SK-N-SH (cell line): ENCODE results near the gene SNCAIP. TPM values are rescaled to one million over a fixed set of nuclear protein-coding genes. Genes with fewer than 3 reads are reported as not detected.

Source experiments
- CTCF ChIA-PET: fragments of 300-600, 350-600 bp; formaldehyde crosslinking; extraction: SDS; loops from one replicate; lab custom pipeline; 2021; lab: Yijun Ruan, JAX
- POLR2A ChIA-PET: fragments of 350-600 bp; sonication (Branson Sonifier 250); formaldehyde crosslinking; extraction: SDS; loops from one replicate; lab custom pipeline; 2020; ENCODE audit warnings: antibody characterized with exemption, inconsistent platforms; lab: Yijun Ruan, JAX
- DNase-seq: peaks from one replicate; pipeline ENCODE4 v3.0.0; 2012
- H2AFZ ChIP-seq: fragments of 200-600 bp; sonication (generic); 2 replicates; pipeline ENCODE4 v1.8.1; 2016; ENCODE audit warnings: antibody characterized with exemption, mild to moderate bottlenecking, low read depth
- H3F3A ChIP-seq: fragments of 200-600 bp; sonication (generic); replicated peaks from 2 replicates; pipeline ENCODE3; 2016; ENCODE audit warnings: antibody characterized with exemption, mild to moderate bottlenecking; ENCODE audit not compliant: insufficient read depth
- H3K27ac ChIP-seq, 2 experiments: fragments of 200-500 bp in 1 of 2; fragments of 200-600 bp in 1 of 2; sonication (Bioruptor generic) in 1 of 2; sonication (generic), shearing (Covaris generic) in 1 of 2; 2 replicates each; pipeline versions ENCODE4 v1.5.1 to v1.6.1; 2014 to 2016; ENCODE audit warnings: low read depth in 2 of 2, inconsistent platforms in 1 of 2, low read length in 1 of 2, mild to moderate bottlenecking in 1 of 2, mixed read lengths in 1 of 2
- H3K27me3 ChIP-seq: fragments of 200-600 bp; sonication (generic), shearing (Covaris generic); 2 replicates; pipeline ENCODE4 v1.6.1; 2016; ENCODE audit warnings: mixed run types; ENCODE audit not compliant: insufficient read depth
- H3K36me3 ChIP-seq, 2 experiments: fragments of 200-500 bp in 1 of 2; fragments of 200-600 bp in 1 of 2; sonication (Bioruptor generic) in 1 of 2; sonication (generic) in 1 of 2; replicated peaks in 1 of 2; 2 replicates each; pipeline versions ENCODE3 to v1.5.1; 2014 to 2016; ENCODE audit warnings: low read length in 1 of 2, mild to moderate bottlenecking in 1 of 2; ENCODE audit not compliant: insufficient read depth in 2 of 2, control insufficient read depth in 1 of 2
- H3K4me1 ChIP-seq, 2 experiments: fragments of 200-500 bp in 1 of 2; fragments of 200-600 bp in 1 of 2; sonication (Bioruptor generic) in 1 of 2; sonication (generic), shearing (Covaris generic) in 1 of 2; 2 replicates each; pipeline versions ENCODE4 v1.5.1 to v1.6.1; 2014 to 2016; ENCODE audit warnings: low read depth in 1 of 2, low read length in 1 of 2, mixed run types in 1 of 2; ENCODE audit not compliant: insufficient read depth in 2 of 2, control insufficient read depth in 1 of 2
- H3K4me2 ChIP-seq: fragments of 200-600 bp; sonication (generic), shearing (Covaris generic); 2 replicates; pipeline ENCODE4 v1.6.1; 2017; ENCODE audit warnings: mixed run types
- H3K4me3 ChIP-seq, 2 experiments: fragments of 200-500 bp in 1 of 2; fragments of 200-600 bp in 1 of 2; sonication (Bioruptor generic) in 1 of 2; sonication (generic), shearing (Covaris generic) in 1 of 2; 2 replicates each; pipeline versions ENCODE4 v1.5.1 to v1.8.1; 2014 to 2016; ENCODE audit warnings: low read depth in 2 of 2, inconsistent platforms in 1 of 2, low read length in 1 of 2, mild to moderate bottlenecking in 1 of 2, mixed read lengths in 1 of 2, moderate library complexity in 1 of 2
- H3K79me2 ChIP-seq: fragments of 200-600 bp; sonication (generic); 2 replicates; pipeline ENCODE4 v1.8.1; 2017; ENCODE audit warnings: mild to moderate bottlenecking; ENCODE audit not compliant: insufficient read depth
- H3K9ac ChIP-seq: fragments of 200-600 bp; sonication (generic); 2 replicates; pipeline ENCODE4 v1.6.1; 2017; ENCODE audit warnings: mixed run types
- H3K9me2 ChIP-seq: fragments of 200-600 bp; sonication (generic); 2 replicates; pipeline ENCODE4 v1.6.1; 2017; ENCODE audit warnings: mixed run types
- H3K9me3 ChIP-seq: fragments of 200-600 bp; sonication (generic); 2 replicates; pipeline ENCODE4 v1.6.1; 2017; ENCODE audit warnings: mixed run types, mild to moderate bottlenecking, moderate library complexity
- H4K20me1 ChIP-seq: fragments of 200-600 bp; sonication (generic); 2 replicates; pipeline ENCODE4 v1.6.1; 2017; ENCODE audit warnings: mild to moderate bottlenecking, mixed run types; ENCODE audit not compliant: insufficient read depth
- CHD2 ChIP-seq: fragments of 150-350 bp; IDR thresholded peaks from 2 replicates; pipeline ENCODE4 v1.6.1; 2018; ENCODE audit warnings: low read length; ENCODE audit not compliant: partially characterized antibody
- CTCF ChIP-seq: fragments of 200-600 bp; sonication (generic); IDR thresholded peaks from 2 replicates; pipeline ENCODE4 v1.6.1; 2017; ENCODE audit warnings: antibody characterized with exemption, mild to moderate bottlenecking, moderate library complexity
- FOSL2 ChIP-seq: IDR thresholded peaks from 2 replicates; pipeline ENCODE4 v1.4.0; 2012; ENCODE audit warnings: low read depth, mild to moderate bottlenecking, moderate library complexity, borderline replicate concordance
- FOXM1 ChIP-seq: IDR thresholded peaks from 2 replicates; pipeline ENCODE4 v1.4.0; 2012; ENCODE audit warnings: low read depth, mild to moderate bottlenecking
- GATA2 ChIP-seq: sonication (generic); formaldehyde crosslinking; IDR thresholded peaks from 2 replicates; pipeline ENCODE4 v1.5.0; 2020; ENCODE audit warnings: mild to moderate bottlenecking, missing genetic modification reagents
- JUND ChIP-seq: IDR thresholded peaks from 2 replicates; pipeline ENCODE4 v1.4.0; 2012
- MEF2A ChIP-seq: IDR thresholded peaks from 2 replicates; pipeline ENCODE4 v1.4.0; 2012; ENCODE audit warnings: low read depth, borderline replicate concordance
- NRF1 ChIP-seq: IDR thresholded peaks from 2 replicates; pipeline ENCODE4 v1.6.1; 2012; ENCODE audit warnings: low read depth, mild to moderate bottlenecking, low read length
- POLR2AphosphoS5 ChIP-seq: IDR thresholded peaks from 2 replicates; pipeline ENCODE4 v1.6.1; 2012; ENCODE audit warnings: low read depth, low read length
- RCOR1 ChIP-seq: fragments of 150-350 bp; IDR thresholded peaks from 2 replicates; pipeline ENCODE4 v1.6.1; 2017; ENCODE audit warnings: antibody characterized with exemption, low read length
- TEAD4 ChIP-seq: IDR thresholded peaks from 2 replicates; pipeline ENCODE4 v1.4.0; 2012; ENCODE audit warnings: mild to moderate bottlenecking, borderline replicate concordance; ENCODE audit not compliant: insufficient read depth
- USF2 ChIP-seq: fragments of 150-350 bp; IDR thresholded peaks from 2 replicates; pipeline ENCODE4 v1.6.1; 2017; ENCODE audit warnings: antibody characterized with exemption, low read length, low read depth, borderline replicate concordance
- ZBTB33 ChIP-seq: IDR thresholded peaks from 2 replicates; pipeline ENCODE4 v1.4.0; 2012; ENCODE audit warnings: low read depth, borderline replicate concordance
- WGBS: methylation state at CpG from one replicate; pipeline ENCODE4 v1.1.6; 2017; ENCODE audit warnings: low lambda C conversion rate; 5-methylcytosine and 5-hydroxymethylcytosine counted together
- polyA plus RNA-seq, 3 experiments: library from polyadenylated mRNA; depleted of rRNA; stranded (reverse); fragments of >200 nt; gene quantifications; 2 replicates each; pipeline ENCODE4 v1.2.3, GENCODE V29; 2012

The SNCAIP gene
- polyA plus RNA-seq, 1 of the 3 experiments (the other 2 are of a cell fraction): not detected

- Histone ChIP-seq H3K4me3 (no peak overlapping the region), H3K36me3 (no peaks in the 10 kb centered on the region), H3K9me3 (no peaks in the 10 kb centered on the region), H3F3A (no peaks in the 10 kb centered on the region), H3K9ac (no peak overlapping the region), H3K4me1 (peaks cover 0 to 5% of the 10 kb centered on the region in 2 experiments; a peak in 2 of 4 replicates), H4K20me1 (no peaks in the 10 kb centered on the region), H3K27ac (peak overlapping the region in 1 of 2 experiments; percentile 39; a peak in 1 of 4 replicates), H3K4me2 (no peak overlapping the region), H3K9me2 (no peaks in the 10 kb centered on the region), H3K79me2 (no peaks in the 10 kb centered on the region), H3K27me3 (no peaks in the 10 kb centered on the region), H2AFZ (no peak overlapping the region)
- TF ChIP-seq CHD2 (no peak), NRF1 (no peak), POLR2AphosphoS5 (no peak), USF2 (no peak), ZBTB33 (no peak), FOXM1 (no peak), GATA2 (CRISPR knock-in tag) (no peak), RCOR1 (no peak), JUND (no peak)
- ChIA-PET CTCF (interaction anchor here (0.9 to 1.3 kb wide), 2 partner anchors 46 to 162 kb away, joined by 3 to 4 read pairs; no protein-coding TSS in a partner anchor), POLR2A (no interaction called here)
- 37% methylated on average over 4 of the region's 4 CpGs for WGBS
- no peak for DNase-seq
Measured at GRCh38 chr5:122358372-122358979, 46.4 kb downstream of the SNCAIP start.

- no peak for TF ChIP-seq RCOR1
- TF ChIP-seq TEAD4: no peak
- no peak for TF ChIP-seq MEF2A
- no peak for TF ChIP-seq NRF1
- TF ChIP-seq USF2: no peak
- no peak for TF ChIP-seq CTCF
- TF ChIP-seq FOSL2: no peak
- Histone ChIP-seq H3K4me1 (peaks cover 0 to 2% of the 10 kb centered on the region in 2 experiments; a peak in 2 of 4 replicates), H2AFZ (no peak overlapping the region), H3F3A (no peaks in the 10 kb centered on the region), H3K9me2 (no peaks in the 10 kb centered on the region), H3K79me2 (no peaks in the 10 kb centered on the region), H3K27ac (no peak overlapping the region), H3K36me3 (no peaks in the 10 kb centered on the region), H3K4me3 (no peak overlapping the region), H3K4me2 (no peak overlapping the region), H3K27me3 (no peaks in the 10 kb centered on the region), H3K9me3 (no peaks in the 10 kb centered on the region), H4K20me1 (no peaks in the 10 kb centered on the region), H3K9ac (no peak overlapping the region)
- 60% methylated on average over 4 of the region's 4 CpGs for WGBS
- ChIA-PET CTCF (interaction anchor here (0.6 to 1.7 kb wide), 3 partner anchors 10 to 30 kb away, joined by 3 to 5 read pairs (median 3); no protein-coding TSS in a partner anchor), POLR2A (interaction anchor here (0.6 kb wide), 1 partner anchor 55 kb away, joined by 3 read pairs; no protein-coding TSS in a partner anchor)
- DNase-seq: no peak
Measured at GRCh38 chr5:122362361-122362760, 50.3 kb downstream of the SNCAIP start.
